ENCODE results near the gene HSPA4L.

Gene HSPA4L

GRCh38 chr4:127783955-127784770, 2.0 kb downstream of the HSPA4L start:
- DNase-seq (ENCODE audit: low spot score), result no peak

GRCh38 chr4:127788517-127788916, 6.4 kb downstream of the HSPA4L start:
- DNase-seq (ENCODE audit: low spot score), result peak; percentile 10

GRCh38 chr4:127791391-127791790, 9.3 kb downstream of the HSPA4L start:
- DNase-seq (ENCODE audit: low spot score), result no peak

GRCh38 chr4:127793528-127793927, 11.4 kb downstream of the HSPA4L start:
- no peak for DNase-seq (ENCODE audit: low spot score)

DNA sequence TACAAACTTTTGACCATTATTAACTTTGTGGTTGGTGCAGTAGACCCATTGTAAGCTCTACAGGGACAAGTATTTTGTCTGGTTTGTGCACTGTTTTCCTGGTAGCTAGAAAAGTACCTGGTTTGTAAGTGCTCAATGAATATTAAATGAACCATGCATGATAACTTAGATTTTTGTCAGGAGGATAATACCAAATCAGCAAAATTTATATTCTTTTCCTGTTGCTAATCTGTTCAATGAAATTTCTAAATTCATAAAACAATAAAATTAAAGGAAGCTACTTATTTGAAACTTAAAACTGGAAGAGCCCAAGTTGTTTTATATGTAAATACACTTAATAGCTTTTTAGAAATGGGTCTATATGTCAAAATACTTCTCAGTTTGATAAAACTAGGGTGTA, 17.6 kb downstream of the HSPA4L start:
- DNase-seq (ENCODE audit: low spot score), result no peak

DNA sequence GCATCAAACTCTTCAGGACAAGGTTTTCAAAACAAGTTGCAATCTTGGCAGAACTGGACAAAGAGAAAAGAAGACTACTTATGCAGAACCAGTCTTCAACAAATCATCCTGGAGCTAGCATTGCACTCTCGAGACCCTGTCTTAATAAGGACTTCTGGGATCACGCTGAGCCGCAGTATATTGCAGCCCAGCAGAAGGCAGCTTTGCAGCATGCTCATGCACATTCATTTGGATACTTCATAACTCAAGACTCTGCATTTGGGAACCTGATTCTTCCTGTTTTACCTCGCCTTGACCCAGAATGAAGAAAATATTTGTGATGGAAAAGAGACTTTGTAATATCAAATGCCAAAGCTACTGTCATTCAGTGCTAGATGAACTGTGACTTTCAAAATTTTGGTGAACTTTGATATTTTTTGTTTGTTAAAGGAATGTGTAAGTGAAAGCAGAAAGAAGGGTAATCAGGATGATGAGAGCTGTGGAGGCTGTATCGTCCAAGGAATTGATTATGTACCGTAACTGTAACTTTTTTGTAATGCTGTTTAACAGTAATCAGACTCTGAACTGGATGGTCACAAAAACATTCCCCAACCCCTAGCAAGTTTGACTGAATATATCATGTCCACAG, 27.2 kb downstream of the HSPA4L start:
- DNase-seq (ENCODE audit: low spot score), result no peak

- no peak for DNase-seq (ENCODE audit: low spot score)
Measured at GRCh38 chr4:127810551-127810950, 28.4 kb downstream of the HSPA4L start.

DNA sequence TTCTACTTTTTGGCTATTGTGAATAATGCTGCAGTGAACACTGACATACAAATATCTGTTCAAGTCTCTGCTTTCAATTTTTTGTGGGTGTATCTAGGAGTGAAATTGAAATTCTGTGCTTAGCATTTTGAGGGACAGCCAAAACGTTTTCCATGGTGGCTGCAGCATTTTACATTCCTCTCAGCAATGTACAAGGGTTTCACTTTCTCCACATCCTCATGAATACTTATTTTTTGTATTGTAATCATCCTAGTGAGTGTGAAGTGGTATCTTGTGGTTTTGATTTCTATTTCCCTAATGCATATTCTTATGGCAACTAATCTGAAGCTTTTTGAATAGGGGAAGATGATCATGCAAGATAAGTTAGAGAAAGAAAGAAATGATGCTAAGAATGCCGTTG, 40.3 kb downstream of the HSPA4L start:
- no peak for DNase-seq (ENCODE audit: low spot score)

GRCh38 chr4:127828121-127828520, 46.0 kb downstream of the HSPA4L start:
- DNase-seq (ENCODE audit: low spot score), result no peak

- DNase-seq (ENCODE audit: low spot score), result no peak
Measured at GRCh38 chr4:127829014-127829413, 46.9 kb downstream of the HSPA4L start.

DNA sequence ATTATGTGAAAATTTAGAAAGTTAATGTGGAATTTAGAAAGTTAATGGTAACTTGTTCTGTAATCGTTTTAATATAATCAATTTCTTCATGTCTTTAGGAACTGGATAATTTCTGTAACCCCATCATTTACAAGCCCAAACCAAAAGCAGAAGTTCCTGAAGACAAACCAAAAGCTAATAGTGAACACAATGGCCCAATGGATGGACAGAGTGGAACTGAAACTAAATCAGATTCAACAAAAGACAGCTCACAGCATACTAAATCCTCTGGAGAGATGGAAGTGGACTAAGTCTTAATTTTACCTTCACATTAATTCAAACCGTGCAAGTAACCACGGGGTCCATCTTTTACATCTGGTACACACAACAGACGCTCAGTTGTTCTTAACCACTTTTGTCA, 50.5 kb downstream of the HSPA4L start:
- no peak for DNase-seq (ENCODE audit: low spot score)

DNA sequence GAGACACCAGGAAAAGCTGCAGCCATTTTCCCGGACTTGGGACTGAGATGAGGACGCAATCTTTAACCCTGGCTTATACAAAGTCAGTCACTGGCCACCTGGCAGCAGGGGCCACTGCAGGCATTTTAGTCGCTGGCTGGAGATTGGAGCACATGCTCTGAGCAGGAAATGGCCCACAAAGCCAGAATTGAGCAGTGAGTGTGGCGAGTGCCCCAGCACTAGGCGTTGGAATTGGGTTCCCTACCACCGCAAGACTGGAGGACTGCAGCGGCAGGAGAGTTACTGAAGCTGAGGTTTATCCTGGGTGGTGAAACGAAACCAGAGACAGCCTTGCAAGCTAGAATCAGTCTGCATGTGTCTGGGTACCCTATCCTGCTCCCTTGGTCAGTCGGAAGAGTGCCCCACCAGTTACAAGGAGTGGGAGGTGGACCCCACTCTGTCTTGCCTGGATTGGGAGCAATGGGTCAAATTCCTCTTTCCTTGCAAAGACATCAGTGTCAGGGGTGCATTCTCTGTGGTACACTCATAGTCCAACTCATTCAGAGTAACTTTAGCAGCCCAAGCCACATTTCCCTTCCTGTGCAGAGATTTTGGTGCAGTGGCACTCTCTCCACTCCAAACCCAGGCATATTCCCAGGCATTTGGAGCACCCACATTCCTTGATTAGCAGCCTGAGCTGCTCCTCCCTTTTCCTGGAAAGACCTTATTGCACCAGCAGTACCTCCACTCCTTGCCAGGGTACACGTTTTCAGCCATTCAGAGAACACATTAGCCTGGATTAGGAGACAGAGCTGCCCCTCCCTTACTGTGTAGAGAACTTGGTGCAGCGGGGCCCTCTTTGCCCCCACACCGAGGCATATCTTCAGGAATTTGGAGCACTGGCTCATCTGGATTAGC, 61.8 kb downstream of the HSPA4L start:
- DNase-seq (ENCODE audit: low spot score), result no peak

DNA sequence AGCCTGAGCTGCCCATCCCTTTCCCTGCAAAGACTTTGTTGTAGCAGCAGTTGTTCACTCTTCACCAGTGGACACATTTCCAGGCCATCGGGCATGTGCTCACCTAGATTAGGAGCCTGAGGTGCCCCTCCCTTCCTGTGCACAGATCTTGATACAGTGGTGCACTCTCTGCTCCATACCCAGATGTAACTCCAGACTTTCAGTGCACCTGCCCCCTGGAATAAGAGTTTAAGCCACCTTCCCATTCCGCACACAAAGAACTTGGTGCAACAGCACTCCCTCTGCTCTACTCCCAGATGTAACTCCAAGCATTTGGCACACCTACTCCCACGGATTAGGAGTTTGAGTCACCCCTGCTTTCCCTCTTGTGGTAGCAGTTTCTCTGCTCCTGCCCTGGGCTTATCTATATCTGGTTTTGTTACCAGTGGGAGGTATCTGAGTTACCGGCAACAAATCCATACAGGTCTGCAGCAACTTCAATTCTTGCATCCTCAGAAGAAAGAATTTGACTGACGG, 62.5 kb downstream of the HSPA4L start:
- no peak for DNase-seq (ENCODE audit: low spot score)

GRCh38 chr4:127846061-127846460, 63.9 kb downstream of the HSPA4L start:
- DNase-seq (ENCODE audit: low spot score), result no peak

DNA sequence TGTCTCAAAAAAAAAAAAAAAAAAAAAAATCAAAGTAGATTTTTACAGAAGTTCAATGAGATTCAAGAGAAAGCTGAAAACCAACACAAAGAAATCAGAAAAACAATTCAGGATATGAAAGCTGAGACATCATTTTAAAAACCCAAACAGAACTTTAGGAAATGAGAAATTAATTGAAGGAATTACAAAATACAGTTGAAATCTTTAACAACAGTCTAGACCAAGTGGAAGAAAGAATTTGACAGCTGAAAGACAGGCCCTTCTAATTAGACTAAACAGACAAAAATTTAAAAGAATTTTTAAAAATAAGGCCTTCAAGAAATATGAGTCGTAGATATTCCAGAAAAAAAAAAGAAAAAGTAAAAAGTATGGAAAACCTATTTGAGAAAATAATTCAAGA, 64.6 kb downstream of the HSPA4L start:
- DNase-seq (ENCODE audit: low spot score), result no peak

DNA sequence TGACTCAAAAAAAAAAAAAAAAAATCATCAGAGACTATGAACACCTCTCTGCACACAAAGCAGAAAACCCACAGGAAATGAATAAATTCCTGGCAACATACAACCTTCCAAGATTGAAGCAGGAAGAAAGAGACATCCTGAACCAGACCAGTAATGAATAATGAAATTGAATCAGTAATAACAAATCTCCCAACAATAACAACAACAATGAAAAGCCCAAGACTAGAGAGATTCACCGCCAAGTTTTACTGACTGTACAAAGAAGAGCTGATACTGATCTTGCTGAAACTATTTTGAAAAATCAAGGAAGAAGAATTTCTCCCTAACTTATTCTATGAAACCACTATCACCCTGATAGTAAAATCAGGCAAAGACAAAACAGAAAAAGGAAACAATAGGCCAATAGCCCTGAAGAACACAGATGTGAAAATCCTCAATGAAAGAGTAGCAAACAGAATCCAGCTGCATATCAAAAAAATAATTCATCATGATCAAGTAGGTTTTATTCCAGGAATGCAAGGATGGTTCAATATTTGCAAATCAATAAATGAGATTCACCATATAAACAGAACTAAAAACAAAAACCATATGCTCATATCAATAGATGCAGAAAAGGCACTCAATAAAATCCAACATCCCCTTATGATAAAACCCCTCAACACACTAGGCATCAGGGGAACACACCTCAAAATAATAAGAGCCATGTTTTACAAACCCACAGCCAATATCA, 67.5 kb downstream of the HSPA4L start:
- no peak for DNase-seq (ENCODE audit: low spot score)

GRCh38 chr4:127852661-127853060, 70.5 kb downstream of the HSPA4L start:
- DNase-seq (ENCODE audit: low spot score), result no peak

- DNase-seq (ENCODE audit: low spot score), result no peak
Measured at GRCh38 chr4:127856196-127856812, 74.2 kb downstream of the HSPA4L start.

GRCh38 chr4:127856813-127857447, 74.8 kb downstream of the HSPA4L start:
- DNase-seq (ENCODE audit: low spot score), result no peak

DNA sequence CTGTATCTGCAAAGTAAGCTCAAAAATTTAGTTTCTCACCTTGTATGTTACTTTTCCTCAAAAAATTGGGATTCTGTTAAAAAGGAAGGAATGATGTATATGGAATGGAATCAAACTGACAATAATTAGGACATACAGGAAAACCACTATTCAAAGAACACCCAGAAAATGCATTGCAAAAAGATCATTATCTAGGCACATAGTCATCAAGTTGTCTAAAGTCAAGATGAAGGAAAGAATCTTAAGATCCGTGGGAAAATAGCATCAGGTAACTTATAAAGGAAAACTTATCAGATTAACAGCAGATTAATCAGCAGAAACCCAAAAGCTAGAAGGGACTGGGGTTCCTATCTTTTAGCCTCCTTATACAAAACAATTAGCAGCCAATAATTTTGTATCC, 75.5 kb downstream of the HSPA4L start:
- no peak for DNase-seq (ENCODE audit: low spot score)

DNA sequence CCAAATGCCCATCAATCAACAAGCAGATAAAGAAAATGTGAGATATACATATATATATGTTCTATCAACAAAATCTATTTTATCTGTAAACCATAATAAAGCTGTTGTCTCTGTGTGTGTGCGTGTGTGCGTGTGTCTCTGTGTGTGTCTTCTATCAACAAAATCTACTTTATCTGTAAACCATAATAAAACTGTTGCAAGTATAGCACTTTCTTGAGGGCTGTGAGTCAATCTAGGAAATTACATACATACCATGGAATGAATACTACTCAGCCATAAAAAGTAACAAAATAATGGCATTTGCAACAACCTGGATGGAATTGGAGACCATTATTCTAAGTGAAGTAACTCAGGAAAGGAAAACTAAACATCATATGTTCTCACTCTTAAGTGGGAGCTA, 86.1 kb downstream of the HSPA4L start:
- DNase-seq (ENCODE audit: low spot score), result no peak
